ENCODE data around the gene YIPF1.

Gene YIPF1

GRCh38 chr1:53847980-53848379, 41.6 kb downstream of the YIPF1 start:
- H3K4me3 ChIP-seq (ENCODE audit: low read depth, low read length), result no peak overlapping the region
- no peak for TF ChIP-seq CTCF (IDR thresholded peaks at IDR 0.05; ENCODE audit: control insufficient read depth, extremely low read depth, insufficient read depth)
- DNase-seq (ENCODE audit: low read depth), result no peak

GRCh38 chr1:53842347-53842746, 47.2 kb downstream of the YIPF1 start:
- no peak for TF ChIP-seq CTCF (IDR thresholded peaks at IDR 0.05; ENCODE audit: control insufficient read depth, extremely low read depth, insufficient read depth)
- DNase-seq (ENCODE audit: low read depth), result no peak
- H3K4me3 ChIP-seq (ENCODE audit: low read depth, low read length), result no peak overlapping the region

GRCh38 chr1:53838654-53838974, 51.0 kb downstream of the YIPF1 start:
- no peak for TF ChIP-seq CTCF (IDR thresholded peaks at IDR 0.05; ENCODE audit: control insufficient read depth, extremely low read depth, insufficient read depth)
- peak overlapping the region; percentile 95 for H3K4me3 ChIP-seq (ENCODE audit: low read depth, low read length)
- no peak for DNase-seq (ENCODE audit: low read depth)

GRCh38 chr1:53837924-53838653, 51.5 kb downstream of the YIPF1 start, which contains the start of gene NDC1:
TSS of gene NDC1 (minus strand) at chr1:53838296. CDS start at chr1:53838261, 35 bp downstream.
- H3K4me3 ChIP-seq (ENCODE audit: low read depth, low read length), result peak within 1 kb of the TSS; percentile 95
- TF ChIP-seq CTCF (IDR thresholded peaks at IDR 0.05; ENCODE audit: control insufficient read depth, extremely low read depth, insufficient read depth), result 0 out of 2 replicates have a peak, but pooled peaks have one; percentile 7

GRCh38 chr1:53837646-53837923, 52.0 kb downstream of the YIPF1 start:
- no peak for DNase-seq (ENCODE audit: low read depth)
- no peak for TF ChIP-seq CTCF (IDR thresholded peaks at IDR 0.05; ENCODE audit: control insufficient read depth, extremely low read depth, insufficient read depth)
- peak overlapping the region; percentile 95 for H3K4me3 ChIP-seq (ENCODE audit: low read depth, low read length)

More at GRCh38 chr1:53837924-53838653, 51.5 kb downstream of the YIPF1 start, which contains the start of gene NDC1:
- DNase-seq (ENCODE audit: low read depth), result peak; percentile 93

GRCh38 chr1:53835491-53835890, 54.1 kb downstream of the YIPF1 start:
- no peak for TF ChIP-seq CTCF (IDR thresholded peaks at IDR 0.05; ENCODE audit: control insufficient read depth, extremely low read depth, insufficient read depth)
- H3K4me3 ChIP-seq (ENCODE audit: low read depth, low read length), result no peak overlapping the region
- DNase-seq (ENCODE audit: low read depth), result no peak

GRCh38 chr1:53834776-53835175, 54.8 kb downstream of the YIPF1 start:
- H3K4me3 ChIP-seq (ENCODE audit: low read depth, low read length), result no peak overlapping the region

More at GRCh38 chr1:53834776-53835175, 54.8 kb downstream of the YIPF1 start:
- no peak for DNase-seq (ENCODE audit: low read depth)
- TF ChIP-seq CTCF (IDR thresholded peaks at IDR 0.05; ENCODE audit: control insufficient read depth, extremely low read depth, insufficient read depth), result no peak
